CD4-positive, alpha-beta memory T cell (primary cell): ENCODE results near the gene FNIP1. TPM values are rescaled to one million over a fixed set of nuclear protein-coding genes. Genes with fewer than 3 reads are reported as not detected.
"Not testable (repeated sequence)": the region's sequence is repeated elsewhere in the genome, so short reads cannot be mapped to it uniquely, and the experiment has no call there.

Source experiments
- CTCF ChIA-PET: fragments of 350-600 bp; sonication (Branson Sonifier 250); formaldehyde crosslinking; loops from one replicate; lab custom pipeline; 2021; ENCODE audit warnings: inconsistent platforms; ENCODE audit not compliant: partially characterized antibody; lab: Charles Lee
- POLR2A ChIA-PET: fragments of 350-600 bp; sonication (Branson Sonifier 250); formaldehyde crosslinking; loops from one replicate; lab custom pipeline; 2021; ENCODE audit not compliant: partially characterized antibody; lab: Charles Lee
- DNase-seq, 5 donors: peaks; one replicate each; pipeline versions ENCODE4 v3.0.0 to v3.0.0-alpha.2; 2020 to 2022; ENCODE audit warnings: mixed read lengths in 1 of 5
- H3K27ac ChIP-seq: one replicate; pipeline ENCODE4 v1.7.0; 2013; ENCODE audit warnings: low read depth, low read length
- H3K27me3 ChIP-seq: 2 replicates; pipeline ENCODE4 v1.7.0; 2013; ENCODE audit warnings: mild to moderate bottlenecking, low read length, moderate library complexity; ENCODE audit not compliant: insufficient read depth
- H3K36me3 ChIP-seq: 2 replicates; pipeline ENCODE4 v1.7.0; 2013; ENCODE audit warnings: mild to moderate bottlenecking, low read length, moderate library complexity; ENCODE audit not compliant: insufficient read depth
- H3K4me1 ChIP-seq: 2 replicates; pipeline ENCODE4 v1.7.0; 2013; ENCODE audit warnings: mild to moderate bottlenecking, low read length, moderate library complexity; ENCODE audit not compliant: insufficient read depth
- H3K4me3 ChIP-seq, 2 donors: one replicate each; pipeline ENCODE4 v1.7.0; 2013; ENCODE audit warnings: low read length in 2 of 2, mild to moderate bottlenecking in 1 of 2
- H3K9me3 ChIP-seq, 2 donors: one replicate each; pipeline ENCODE4 v1.7.0; 2013; ENCODE audit warnings: low read length in 2 of 2, control low read depth in 1 of 2; ENCODE audit not compliant: control insufficient read depth in 1 of 2
- H3K27ac Mint-ChIP-seq, 7 donors: one replicate each; pipeline ENCODE4 v1.8.0; 2020 to 2021; ENCODE audit warnings: mixed read lengths in 7 of 7, mild to moderate bottlenecking in 6 of 7, inconsistent platforms in 3 of 7, moderate library complexity in 3 of 7
- H3K27me3 Mint-ChIP-seq, 2 donors: one replicate each; pipeline ENCODE4 v1.8.0; 2020 to 2021; ENCODE audit warnings: mixed read lengths in 2 of 2
- H3K36me3 Mint-ChIP-seq, 2 donors: one replicate each; pipeline ENCODE4 v1.8.0; 2020 to 2021; ENCODE audit warnings: mixed read lengths in 2 of 2, inconsistent platforms in 1 of 2, mild to moderate bottlenecking in 1 of 2
- H3K4me1 Mint-ChIP-seq, 4 donors: one replicate each; pipeline ENCODE4 v1.8.0; 2020 to 2021; ENCODE audit warnings: mixed read lengths in 4 of 4, mild to moderate bottlenecking in 1 of 4
- H3K4me3 Mint-ChIP-seq, 8 donors: one replicate each; pipeline ENCODE4 v1.8.0; 2020 to 2021; ENCODE audit warnings: mixed read lengths in 8 of 8, mild to moderate bottlenecking in 7 of 8, moderate library complexity in 6 of 8, inconsistent platforms in 3 of 8
- H3K9me3 Mint-ChIP-seq, 8 donors: one replicate each; pipeline ENCODE4 v1.8.0; 2020 to 2021; ENCODE audit warnings: mixed read lengths in 8 of 8, mild to moderate bottlenecking in 5 of 8, inconsistent platforms in 3 of 8, moderate library complexity in 1 of 8
- intact Hi-C: fragments of 100-400 bp; cut with micrococcal nuclease; formaldehyde crosslinking; loops from one replicate; pipeline ENCODE4 v1.15.1; 2023
- polyA plus RNA-seq, 2 donors: library from polyadenylated mRNA; unstranded; fragments of 300-500 nt; fragmentation: Illumina TruSeq; gene quantifications; one replicate each; pipeline ENCODE4 v1.2.3, GENCODE V29; 2021
- total RNA-seq, 2 experiments: library from RNA; stranded (reverse); gene quantifications; one replicate each; pipeline ENCODE4 v1.2.3, GENCODE V29; 2021

The FNIP1 gene
- 10 to 100 TPM; 34.9 to 35.9 TPM for total RNA-seq
- polyA plus RNA-seq = 10 to 100 TPM in 1 of 2 donors, 1 to 10 TPM in 1; 8.2 to 11.6 TPM

- no peaks in the 10 kb centered on the region for H3K36me3 ChIP-seq
- peak within 1 kb of the TSS; percentile 76 to 90 for H3K4me3 ChIP-seq
- peaks cover 45% of the 10 kb centered on the region for H3K4me1 ChIP-seq
- H3K27ac ChIP-seq = peak within 1 kb of the TSS; percentile 96
- DNase-seq = peak; percentile 96 to 98 (median 97)
- intact Hi-C loops = loop anchor here (1.0 to 10.0 kb wide), 4 partner anchors 50 to 532 kb away; partner anchors contain the start of genes CDC42SE2 and RAPGEF6
- H3K9me3 Mint-ChIP-seq = no peaks in the 10 kb centered on the region
- H3K27me3 Mint-ChIP-seq = no peaks in the 10 kb centered on the region
- ChIA-PET CTCF (interaction anchor here (0.6 to 3.4 kb wide), 6 partner anchors 10 to 248 kb away, joined by 3 to 13 read pairs (median 3); partner anchors contain the start of gene RAPGEF6), POLR2A (interaction anchor here (0.6 to 2.8 kb wide), 21 partner anchors 9 to 659 kb away, joined by 3 to 35 read pairs (median 3); no protein-coding TSS in a partner anchor)
- no peaks in the 10 kb centered on the region for H3K27me3 ChIP-seq
- peaks cover 19 to 43% (median 24%) of the 10 kb centered on the region in 4 donors for H3K4me1 Mint-ChIP-seq
- peak within 1 kb of the TSS; percentile 94 to 99 (median 98) for H3K27ac Mint-ChIP-seq
- H3K4me3 Mint-ChIP-seq = peak within 1 kb of the TSS; percentile 92 to 97 (median 96)
- peaks cover 0 to 10% of the 10 kb centered on the region in 2 donors for H3K36me3 Mint-ChIP-seq
- H3K9me3 ChIP-seq = no peaks in the 10 kb centered on the region
These were observed at the start of gene FNIP1 for GRCh38 chr5:131796793-131797693. FNIP1 (minus strand) TSS chr5:131797017; CDS start chr5:131796921, 96 bp downstream.

- no peak overlapping the region for H3K4me3 ChIP-seq
- ChIA-PET POLR2A (interaction anchor here (0.6 kb wide), 1 partner anchor 98 kb away, joined by 3 read pairs; no protein-coding TSS in a partner anchor), CTCF (no interaction called here)
- Mint-ChIP-seq H3K4me3 (no peak overlapping the region), H3K9me3 (peaks cover 3 to 79% (median 64%) of the 10 kb centered on the region in 8 donors), H3K4me1 (no peaks in the 10 kb centered on the region), H3K27me3 (no peaks in the 10 kb centered on the region), H3K36me3 (peaks cover 26 to 35% of the 10 kb centered on the region in 2 donors), H3K27ac (no peak overlapping the region)
- intact Hi-C loops = no loop called here
- no peaks in the 10 kb centered on the region for H3K27me3 ChIP-seq
- no peak for DNase-seq
- H3K36me3 ChIP-seq = no peaks in the 10 kb centered on the region
- H3K9me3 ChIP-seq = peaks cover 4 to 11% of the 10 kb centered on the region in 2 donors
- no peak overlapping the region for H3K27ac ChIP-seq
- no peaks in the 10 kb centered on the region for H3K4me1 ChIP-seq
These were observed 49.7 kb upstream of the FNIP1 start for GRCh38 chr5:131846536-131846935.

GRCh38 chr5:131845828-131846227, 49.0 kb upstream of the FNIP1 start:
- Histone ChIP-seq H3K4me1 (no peaks in the 10 kb centered on the region), H3K9me3 (peaks cover 4 to 11% of the 10 kb centered on the region in 2 donors), H3K36me3 (no peaks in the 10 kb centered on the region), H3K27me3 (no peaks in the 10 kb centered on the region), H3K4me3 (no peak overlapping the region), H3K27ac (no peak overlapping the region)
- ChIA-PET CTCF (no interaction called here), POLR2A (interaction anchor here (0.6 kb wide), 1 partner anchor 98 kb away, joined by 3 read pairs; no protein-coding TSS in a partner anchor)
- no peak for DNase-seq
- H3K9me3 Mint-ChIP-seq = peaks cover 3 to 79% (median 67%) of the 10 kb centered on the region in 8 donors
- peaks cover 26 to 34% of the 10 kb centered on the region in 2 donors for H3K36me3 Mint-ChIP-seq
- intact Hi-C loops = no loop called here
- no peak overlapping the region for H3K4me3 Mint-ChIP-seq
- H3K27me3 Mint-ChIP-seq = no peaks in the 10 kb centered on the region
- no peak overlapping the region for H3K27ac Mint-ChIP-seq
- no peaks in the 10 kb centered on the region for H3K4me1 Mint-ChIP-seq

- H3K4me3 ChIP-seq, intact Hi-C loops, H3K4me3 Mint-ChIP-seq, H3K27me3 Mint-ChIP-seq, H3K27ac ChIP-seq, H3K27ac Mint-ChIP-seq, H3K36me3 ChIP-seq, H3K9me3 ChIP-seq, H3K4me1 Mint-ChIP-seq, POLR2A ChIA-PET, H3K4me1 ChIP-seq, CTCF ChIA-PET, H3K27me3 ChIP-seq, DNase-seq: not testable (repeated sequence)
- H3K9me3 Mint-ChIP-seq = peaks cover 3 to 78% (median 73%) of the 10 kb centered on the region in 8 donors
- peaks cover 29 to 31% of the 10 kb centered on the region in 2 donors for H3K36me3 Mint-ChIP-seq
These were observed 46.2 kb upstream of the FNIP1 start for GRCh38 chr5:131842971-131843370.

- H3K27ac Mint-ChIP-seq, DNase-seq, POLR2A ChIA-PET, H3K4me1 ChIP-seq, H3K36me3 ChIP-seq, H3K4me3 Mint-ChIP-seq, H3K4me3 ChIP-seq, intact Hi-C loops, H3K27ac ChIP-seq, H3K4me1 Mint-ChIP-seq, H3K27me3 ChIP-seq, H3K9me3 ChIP-seq, H3K36me3 Mint-ChIP-seq, H3K27me3 Mint-ChIP-seq, CTCF ChIA-PET: not testable (repeated sequence)
- H3K9me3 Mint-ChIP-seq = peaks cover 4 to 21% (median 9%) of the 10 kb centered on the region in 8 donors
These were observed 35.9 kb upstream of the FNIP1 start for GRCh38 chr5:131832702-131833101.

- Mint-ChIP-seq H3K36me3 (peaks cover 1 to 7% of the 10 kb centered on the region in 2 donors), H3K27ac (no peak overlapping the region), H3K27me3 (peaks cover 0 to 2% of the 10 kb centered on the region in 2 donors), H3K9me3 (peaks cover 0 to 6% (median 3%) of the 10 kb centered on the region in 8 donors), H3K4me1 (peaks cover 4 to 8% (median 6%) of the 10 kb centered on the region in 4 donors), H3K4me3 (no peak overlapping the region)
- no peak overlapping the region for H3K4me3 ChIP-seq
- H3K27me3 ChIP-seq = no peaks in the 10 kb centered on the region
- no peak for DNase-seq
- intact Hi-C loops = no loop called here
- H3K4me1 ChIP-seq = no peaks in the 10 kb centered on the region
- no peaks in the 10 kb centered on the region for H3K36me3 ChIP-seq
- CTCF ChIA-PET = interaction anchor here (0.5 kb wide), 1 partner anchor 237 kb away, joined by 3 read pairs; no protein-coding TSS in a partner anchor
- POLR2A ChIA-PET = no interaction called here
- H3K27ac ChIP-seq = no peak overlapping the region
- no peaks in the 10 kb centered on the region for H3K9me3 ChIP-seq
These were observed 28.7 kb upstream of the FNIP1 start for GRCh38 chr5:131825404-131826013.

GRCh38 chr5:131824631-131825030, 27.8 kb upstream of the FNIP1 start:
- no peak overlapping the region for H3K4me3 Mint-ChIP-seq
- DNase-seq = no peak
- H3K4me1 ChIP-seq = no peaks in the 10 kb centered on the region
- H3K36me3 ChIP-seq = no peaks in the 10 kb centered on the region
- no peak overlapping the region for H3K27ac Mint-ChIP-seq
- peaks cover 0 to 6% (median 3%) of the 10 kb centered on the region in 8 donors for H3K9me3 Mint-ChIP-seq
- peaks cover 3 to 5% (median 5%) of the 10 kb centered on the region in 4 donors for H3K4me1 Mint-ChIP-seq
- intact Hi-C loops = no loop called here
- H3K27me3 Mint-ChIP-seq = peaks cover 0 to 2% of the 10 kb centered on the region in 2 donors
- H3K4me3 ChIP-seq = no peak overlapping the region
- peaks cover 1 to 7% of the 10 kb centered on the region in 2 donors for H3K36me3 Mint-ChIP-seq
- ChIA-PET CTCF (no interaction called here), POLR2A (no interaction called here)
- H3K27ac ChIP-seq = no peak overlapping the region
- H3K27me3 ChIP-seq = no peaks in the 10 kb centered on the region
- H3K9me3 ChIP-seq = no peaks in the 10 kb centered on the region
